Putamen (tissue), 1 donor: ENCODE measurements around the gene TCF7L2.

Experiments
- DNase-seq: peaks from one replicate; pipeline ENCODE4 v3.0.0-alpha.2; 2016; ENCODE audit warnings: low spot score

The TCF7L2 gene

DNA sequence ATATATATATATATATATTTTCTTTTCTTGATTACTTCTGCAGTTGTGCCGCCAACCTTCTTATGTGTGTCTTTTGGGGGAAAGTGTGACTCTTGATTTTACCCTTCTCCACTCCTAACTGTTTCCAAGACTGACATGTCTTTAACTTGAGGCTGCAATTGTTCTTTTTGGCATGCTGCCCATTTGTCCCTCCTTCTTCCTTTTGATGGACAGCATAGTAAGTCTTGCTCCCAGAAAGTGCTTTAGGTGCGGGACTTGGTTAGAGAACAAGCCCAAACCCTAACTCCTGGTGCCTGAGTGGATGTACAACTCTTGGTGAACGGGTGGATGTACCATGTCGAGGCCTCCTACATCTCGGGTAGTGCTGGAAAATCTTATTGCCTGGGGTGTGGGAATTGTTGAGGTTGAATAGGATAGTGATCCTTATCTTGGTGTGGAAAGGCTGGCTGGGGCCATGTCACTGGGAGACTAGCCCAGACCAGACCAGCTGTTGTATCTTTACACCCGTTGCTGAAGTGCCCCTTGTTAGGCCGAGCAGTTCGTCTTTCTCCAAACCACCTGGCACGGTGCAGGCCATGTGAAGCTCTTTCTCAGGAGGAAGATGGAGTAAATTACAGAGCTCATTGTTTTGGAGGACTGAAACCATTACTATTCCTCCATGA is 16.3 kb downstream of the TCF7L2 start:
- no peak for DNase-seq

DNA sequence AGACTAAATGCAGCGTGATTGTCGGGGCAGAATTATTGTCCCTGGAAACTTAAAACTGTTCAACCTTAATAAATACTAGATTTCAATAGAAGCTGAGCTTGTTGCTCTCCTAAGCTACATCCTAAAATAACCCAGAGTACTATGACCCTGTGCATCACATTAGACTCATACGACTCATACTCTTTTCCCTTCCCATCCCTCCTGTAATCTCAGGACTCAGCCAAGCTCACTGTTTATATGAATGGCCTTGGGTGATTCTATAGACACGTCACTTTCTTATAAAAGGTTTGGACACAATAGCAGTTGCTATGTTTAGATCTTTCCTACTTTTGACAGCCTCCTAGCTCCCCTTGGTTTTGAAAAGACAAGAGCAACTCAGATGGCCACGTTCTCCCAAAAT is 17.2 kb downstream of the TCF7L2 start:
- DNase-seq: no peak

DNA sequence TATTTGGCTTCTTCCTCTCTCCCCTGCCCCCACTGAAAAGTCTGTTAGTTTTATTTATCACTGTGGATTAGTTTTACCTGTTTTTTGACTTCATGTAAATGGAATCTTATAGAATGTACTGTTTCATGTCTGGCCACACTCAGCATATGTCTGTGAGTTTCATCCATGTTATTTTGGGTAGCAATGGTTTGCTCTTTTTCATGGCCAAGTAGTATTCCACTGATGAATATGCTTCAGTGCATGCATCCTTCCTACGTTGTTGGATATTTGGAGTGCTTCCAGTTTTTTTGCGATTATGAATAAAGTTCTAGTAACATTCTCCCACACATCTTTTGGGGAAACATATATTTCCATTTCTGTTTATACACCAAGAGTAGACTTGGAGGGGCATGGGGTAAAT is 19.1 kb downstream of the TCF7L2 start:
- no peak for DNase-seq

DNA sequence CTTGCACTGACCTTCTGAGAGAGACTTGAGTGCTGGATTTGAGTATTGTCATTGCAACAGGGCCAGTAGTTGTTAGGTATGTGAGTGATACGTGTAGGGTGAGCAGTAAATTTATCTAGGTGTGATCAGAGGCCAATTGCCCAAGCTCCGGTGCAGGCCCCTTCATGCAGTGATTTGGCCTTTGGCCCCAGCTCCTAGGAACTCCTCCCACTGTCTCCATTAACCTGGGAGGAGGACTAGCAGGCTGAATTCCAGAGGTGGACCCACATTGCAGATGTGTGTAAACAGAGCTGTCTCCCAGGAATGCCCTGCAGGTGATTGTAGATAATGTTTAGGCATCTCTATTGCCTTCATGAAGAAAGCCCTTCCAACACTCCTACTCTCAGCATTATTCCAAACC is 19.5 kb downstream of the TCF7L2 start:
- no peak for DNase-seq

DNA sequence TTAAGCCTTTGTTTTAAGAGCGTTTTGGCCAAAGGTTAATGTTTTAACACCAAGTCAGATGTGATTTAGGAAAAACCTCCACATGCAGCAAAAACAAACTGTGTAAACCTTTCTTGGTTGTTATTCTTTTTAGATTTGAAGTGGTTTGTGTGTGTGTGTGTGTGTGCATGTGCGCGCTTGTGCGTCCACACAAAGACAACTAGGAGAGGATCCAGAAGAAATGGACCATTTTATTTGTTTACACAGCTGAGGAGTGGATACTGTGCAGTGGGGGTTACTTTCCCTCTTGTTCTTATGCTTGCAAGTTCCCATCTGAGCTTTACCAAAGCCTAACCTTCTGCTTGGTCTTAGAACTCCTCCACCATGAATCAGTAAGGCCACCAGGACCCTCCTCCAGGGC is 20.0 kb downstream of the TCF7L2 start:
- DNase-seq: no peak

DNA sequence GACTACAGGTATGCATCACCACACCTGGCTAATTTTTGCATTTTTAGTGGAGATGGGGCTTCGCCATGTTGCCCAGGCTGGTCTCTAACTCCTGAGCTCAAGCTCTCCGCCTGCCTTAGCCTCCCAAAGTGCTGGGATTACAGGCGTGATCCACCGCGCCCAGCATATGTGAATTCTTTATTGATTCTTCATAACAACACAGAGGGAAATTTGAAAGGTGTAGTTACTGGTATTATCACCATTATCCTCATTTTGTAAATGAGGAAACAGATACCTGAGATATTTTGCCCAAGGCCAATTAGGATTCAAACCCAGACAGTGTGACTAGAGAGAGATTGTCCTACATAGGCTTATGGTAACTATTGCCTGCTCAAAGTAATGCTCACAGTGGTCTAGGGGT is 22.6 kb downstream of the TCF7L2 start:
- DNase-seq: no peak

DNA sequence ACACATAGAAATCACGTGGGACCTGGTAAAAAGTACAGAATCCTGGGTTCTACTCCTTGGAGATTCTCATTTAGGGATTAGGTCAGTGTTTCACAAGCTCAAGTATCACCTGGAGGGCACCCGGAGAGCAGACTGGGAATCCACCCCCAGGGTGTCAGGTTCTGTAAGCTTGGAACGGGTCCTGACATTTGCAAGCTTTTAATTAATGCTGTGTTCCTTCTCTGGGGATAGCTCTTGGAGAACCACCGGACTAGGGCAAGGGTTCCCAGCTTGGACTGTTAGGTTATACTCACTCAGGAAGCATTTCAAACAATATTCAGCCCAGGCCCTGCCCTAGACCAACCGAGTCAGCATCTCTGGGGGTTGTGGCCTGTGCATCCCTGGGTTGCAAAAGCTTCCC is 23.0 kb downstream of the TCF7L2 start:
- DNase-seq: no peak

DNA sequence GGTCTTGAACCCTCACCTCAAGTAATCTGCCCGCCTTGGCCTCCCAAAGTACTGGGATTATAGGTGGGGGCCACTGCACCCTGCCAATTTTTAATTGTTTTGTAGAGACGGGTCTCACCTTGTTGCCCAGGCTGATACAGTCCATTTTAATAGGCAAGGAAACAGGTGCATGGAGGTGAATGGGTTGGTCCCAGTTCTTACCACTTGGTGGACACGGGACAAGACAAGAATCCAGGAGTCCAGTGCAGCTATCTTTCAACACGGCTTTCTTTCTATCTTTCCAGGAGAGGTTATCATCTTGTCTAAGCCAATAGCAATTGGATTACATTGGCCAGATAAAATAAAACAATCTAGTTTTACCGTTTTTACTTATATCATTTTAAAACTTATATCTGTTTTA is 23.8 kb downstream of the TCF7L2 start:
- DNase-seq: no peak

DNA sequence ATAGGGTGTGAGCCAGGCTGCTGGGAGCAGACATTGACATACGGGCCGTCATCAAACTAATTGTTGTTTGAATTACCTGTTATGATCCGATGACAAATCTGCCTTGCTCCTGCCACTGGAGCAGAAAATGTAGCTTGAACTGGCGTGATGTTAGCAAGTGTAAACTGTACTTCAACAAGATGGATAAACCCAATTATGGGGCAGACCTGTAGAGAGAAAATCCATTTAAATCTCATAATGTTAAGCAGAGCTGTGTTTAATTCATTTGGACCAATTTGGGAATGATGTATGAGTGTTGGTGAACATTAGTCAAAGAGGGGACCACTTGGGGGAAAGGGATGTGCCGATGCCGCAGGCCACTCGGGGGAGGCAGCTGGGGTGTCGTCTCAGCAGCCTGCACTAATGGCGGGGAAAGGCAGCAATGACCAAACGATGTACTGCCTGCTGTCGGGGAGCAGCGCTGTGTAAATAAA is 27.4 kb downstream of the TCF7L2 start:
- DNase-seq: no peak

DNA sequence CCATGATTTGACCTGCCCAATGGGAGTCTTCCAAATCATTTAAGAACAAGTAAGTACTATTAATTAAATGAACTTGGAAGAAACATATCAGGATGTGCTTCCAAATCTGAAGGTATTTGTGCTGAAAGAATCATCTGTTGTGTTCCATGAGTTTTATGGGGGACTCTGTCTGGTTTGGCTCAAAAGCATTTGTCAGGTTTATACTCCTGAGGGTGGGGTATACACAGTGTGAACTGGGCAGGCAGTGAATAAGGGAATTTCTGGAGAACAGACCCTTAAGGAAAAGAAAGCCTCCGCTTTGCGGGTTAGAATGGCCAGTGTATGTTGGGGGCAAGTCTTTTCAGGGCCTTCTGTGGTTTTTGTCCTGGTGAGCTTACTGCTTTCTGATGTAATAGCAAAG is 29.9 kb downstream of the TCF7L2 start:
- no peak for DNase-seq

DNA sequence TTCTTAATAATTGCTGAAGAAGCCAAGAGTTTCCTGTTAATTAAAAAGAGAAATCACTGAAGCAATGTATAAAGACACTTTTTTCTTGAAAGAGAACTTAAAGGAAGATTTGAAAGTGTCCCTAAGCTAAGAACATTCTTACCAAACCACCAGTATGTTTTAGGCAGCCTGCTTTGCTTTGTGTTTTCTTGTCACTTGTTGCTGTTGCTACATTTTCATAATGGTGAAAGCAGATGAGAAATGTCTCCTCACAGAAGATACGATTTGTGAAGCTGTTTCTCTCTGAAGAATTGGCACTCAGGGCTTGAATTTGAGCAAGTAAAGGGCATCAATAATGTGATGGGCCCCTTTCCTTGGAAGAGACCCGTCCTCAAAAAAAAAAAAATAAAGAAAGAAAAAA is 30.9 kb downstream of the TCF7L2 start:
- no peak for DNase-seq

DNA sequence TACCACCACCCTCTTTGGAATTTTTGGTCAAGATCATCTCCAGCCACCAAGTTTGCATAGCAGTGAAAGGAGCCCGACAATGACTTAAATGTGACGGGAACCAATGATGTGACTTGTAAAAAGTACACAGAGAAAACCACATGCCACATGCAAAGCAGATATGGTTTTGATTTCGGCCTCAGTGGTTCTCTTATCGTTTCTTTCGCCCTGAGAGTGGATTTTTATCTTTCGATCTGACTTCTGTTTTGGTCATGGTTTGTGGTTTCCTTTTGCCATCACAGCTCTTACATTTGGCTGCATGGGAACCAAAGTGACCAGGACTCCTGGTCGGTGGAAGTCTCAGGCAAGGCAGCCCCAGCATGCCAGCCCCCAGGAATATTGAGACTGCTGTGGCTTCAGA is 31.5 kb downstream of the TCF7L2 start:
- DNase-seq: no peak

DNA sequence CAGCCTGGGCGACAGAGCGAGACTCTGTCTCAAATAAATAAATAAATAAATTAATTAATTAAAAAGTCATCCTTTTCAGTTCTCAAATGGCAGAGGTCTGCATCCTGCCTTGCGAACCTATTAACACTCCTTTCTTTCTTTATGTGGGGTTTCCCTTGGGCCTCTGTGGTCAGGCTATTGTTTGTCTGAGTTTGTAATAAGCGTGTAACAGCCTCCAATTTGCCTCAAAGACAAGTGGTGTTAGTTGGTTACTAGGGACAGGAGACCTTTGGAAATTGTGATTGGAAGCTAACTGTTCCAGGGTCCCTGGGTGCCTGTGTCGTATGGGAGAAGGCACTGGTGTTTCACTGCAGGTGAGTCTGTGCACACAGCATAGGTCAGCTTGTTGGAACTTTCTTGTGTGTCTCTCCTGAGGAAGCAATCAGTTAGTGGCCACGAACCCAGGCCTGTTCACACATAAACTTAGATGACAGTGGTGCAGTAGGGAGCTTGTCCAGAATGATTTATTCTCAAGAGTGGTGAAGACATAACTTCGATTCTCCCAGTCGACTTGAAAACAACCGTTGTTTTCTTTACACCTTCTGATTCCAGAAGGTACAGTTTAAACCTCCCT is 33.5 kb downstream of the TCF7L2 start:
- no peak for DNase-seq

DNA sequence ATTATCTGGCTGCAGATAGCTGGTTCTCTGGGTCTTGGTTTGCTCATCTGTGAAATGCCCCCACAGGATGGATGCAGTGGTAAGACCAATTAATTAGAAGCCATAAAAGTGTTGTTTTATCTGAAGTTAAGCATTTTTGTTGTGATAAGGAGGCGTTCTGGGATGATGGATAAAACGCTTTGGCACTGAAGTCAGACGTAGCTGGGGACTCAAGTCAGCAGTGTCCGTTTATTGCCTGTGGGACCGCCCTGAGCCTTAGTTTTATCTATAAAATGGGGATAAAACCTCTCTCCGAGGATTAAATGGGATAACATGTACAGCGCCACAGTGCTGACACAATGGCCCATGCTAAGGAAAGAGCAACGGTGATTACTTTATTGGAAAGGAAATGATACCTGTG is 34.7 kb downstream of the TCF7L2 start:
- DNase-seq: no peak

DNA sequence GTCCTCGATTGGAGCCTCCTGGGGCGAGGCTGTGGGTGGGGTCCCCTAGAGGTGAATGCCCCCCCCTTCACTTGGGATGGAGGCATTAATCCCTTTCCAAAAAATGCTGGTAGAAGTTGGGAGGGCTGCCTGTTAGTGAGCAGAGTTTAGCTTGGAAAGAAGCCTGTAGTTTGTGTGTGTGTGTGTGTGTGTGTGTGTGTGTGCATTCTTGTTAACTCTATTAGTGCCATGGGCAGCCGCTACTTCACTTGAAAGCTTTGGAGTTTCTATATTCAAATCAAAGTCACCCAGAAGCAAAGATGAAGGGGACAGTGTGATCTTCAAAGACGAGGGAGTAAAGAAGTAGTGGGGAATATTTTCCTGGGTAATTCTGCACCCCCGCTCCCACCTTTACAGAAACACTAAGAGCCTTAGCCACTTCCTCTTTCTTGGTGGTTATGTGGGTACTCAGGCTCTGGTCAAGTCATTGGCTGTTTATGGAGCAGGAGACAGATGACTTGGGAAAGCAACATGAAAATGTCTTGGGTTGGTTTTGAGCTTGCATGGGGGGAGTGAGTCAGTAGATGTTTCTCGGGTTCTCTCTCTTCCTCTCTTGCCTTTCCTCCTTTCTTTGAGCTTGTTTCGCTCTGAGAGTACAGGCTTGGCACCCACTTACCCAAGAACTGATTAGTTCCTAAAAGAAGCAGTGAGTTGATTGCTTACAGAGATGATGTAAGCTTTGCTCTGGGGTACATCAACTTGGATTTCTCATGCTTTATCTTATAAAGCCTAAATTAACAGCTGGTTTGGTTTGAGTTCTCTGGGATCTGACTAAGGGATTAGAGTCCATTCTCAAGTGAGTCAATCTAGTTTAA is 35.9 kb downstream of the TCF7L2 start:
- no peak for DNase-seq

DNA sequence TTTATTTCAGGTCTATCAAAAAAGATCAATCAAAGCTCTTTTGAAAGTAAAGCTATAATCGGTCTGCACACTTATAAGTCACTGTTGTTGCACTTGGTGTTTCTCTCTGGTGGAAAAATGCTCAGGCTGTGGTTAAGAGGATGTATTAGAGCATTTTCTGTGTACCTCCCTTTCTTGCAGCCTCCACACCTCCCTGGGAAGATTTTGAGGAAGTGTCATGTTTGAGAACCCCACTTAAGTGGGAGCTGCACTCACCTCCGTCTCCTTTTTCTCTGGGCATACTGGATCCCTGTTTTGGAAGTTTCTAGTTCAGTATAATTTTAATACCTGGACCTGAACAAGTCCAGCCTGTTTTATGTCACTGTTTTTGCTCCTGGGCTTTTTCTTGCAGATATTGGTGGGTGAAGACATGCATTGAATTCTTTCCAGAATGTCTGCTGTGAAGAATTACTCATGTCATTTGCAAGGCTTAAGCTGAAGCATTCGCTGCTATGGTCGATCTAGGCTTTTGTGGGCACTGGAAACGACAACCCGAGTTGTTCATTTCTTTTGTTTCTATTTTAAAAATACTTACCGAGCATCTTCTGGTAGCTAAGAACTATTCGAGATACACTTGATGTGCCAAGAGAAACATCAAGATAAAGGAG is 36.6 kb downstream of the TCF7L2 start:
- DNase-seq: no peak

DNA sequence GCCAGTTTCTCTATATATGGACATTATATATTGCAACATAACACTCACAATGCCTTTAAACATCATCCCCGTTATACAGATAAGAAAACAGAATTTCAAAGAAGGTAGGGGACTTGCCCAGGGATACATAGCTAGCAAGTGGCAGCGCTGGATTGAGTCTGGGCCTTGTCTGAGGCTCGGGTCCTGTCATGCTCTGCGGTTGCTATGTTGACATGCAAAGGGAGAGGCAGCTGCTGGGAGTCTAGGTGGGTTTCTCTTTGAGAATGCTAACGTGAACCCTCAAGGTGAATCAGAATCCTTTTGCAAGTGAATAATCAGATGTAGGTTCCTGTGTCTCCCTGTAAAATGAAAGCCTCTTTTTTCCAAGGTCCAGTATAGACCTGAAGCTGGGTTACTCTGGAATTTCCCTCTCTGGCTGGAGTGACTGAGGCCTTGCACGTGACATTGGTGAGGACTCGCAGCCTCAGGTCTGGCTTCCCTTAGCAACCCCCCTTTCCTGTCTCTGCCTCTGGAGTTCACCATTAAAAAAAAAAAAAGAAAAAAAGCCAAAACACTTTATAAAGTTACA is 38.9 kb downstream of the TCF7L2 start:
- DNase-seq: no peak

DNA sequence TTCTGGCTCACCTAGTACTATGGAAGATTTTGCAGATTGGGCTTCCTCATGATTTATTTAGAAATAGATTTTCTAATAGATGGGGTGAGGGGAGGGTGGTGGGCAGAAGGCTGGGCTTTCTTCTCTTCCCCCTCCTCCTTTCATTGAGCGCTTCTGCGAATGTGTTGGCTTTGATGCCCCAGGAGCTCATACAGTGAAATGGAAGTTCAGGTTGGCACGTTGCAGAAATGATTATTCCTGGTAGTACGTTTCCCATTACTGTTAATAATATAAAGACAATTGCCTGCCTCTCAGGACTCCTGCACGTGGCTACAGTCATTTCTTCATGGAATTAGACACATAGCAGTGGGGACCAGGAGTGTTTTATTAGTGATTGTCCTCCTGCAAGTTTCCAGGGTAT is 39.8 kb downstream of the TCF7L2 start:
- DNase-seq: no peak

DNA sequence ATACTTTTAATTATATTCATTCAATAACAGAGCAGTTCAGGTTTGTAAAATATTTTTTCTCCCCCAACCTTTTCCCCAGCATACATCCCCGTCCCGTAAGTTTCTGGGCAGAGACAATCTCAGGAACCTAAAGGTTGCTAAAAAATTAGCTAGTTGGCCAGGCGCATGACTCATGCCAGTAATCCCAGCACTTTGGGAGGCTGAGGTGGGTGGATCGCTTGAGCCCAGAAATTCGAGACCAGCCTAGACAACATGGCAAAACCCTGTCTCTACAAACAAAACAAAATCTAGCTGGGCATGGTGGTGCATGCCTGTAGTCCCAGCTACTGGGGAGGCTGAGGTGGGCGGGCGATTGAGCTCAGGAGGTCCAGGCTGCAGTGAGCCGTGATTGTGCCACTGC is 40.2 kb downstream of the TCF7L2 start:
- DNase-seq: no peak

DNA sequence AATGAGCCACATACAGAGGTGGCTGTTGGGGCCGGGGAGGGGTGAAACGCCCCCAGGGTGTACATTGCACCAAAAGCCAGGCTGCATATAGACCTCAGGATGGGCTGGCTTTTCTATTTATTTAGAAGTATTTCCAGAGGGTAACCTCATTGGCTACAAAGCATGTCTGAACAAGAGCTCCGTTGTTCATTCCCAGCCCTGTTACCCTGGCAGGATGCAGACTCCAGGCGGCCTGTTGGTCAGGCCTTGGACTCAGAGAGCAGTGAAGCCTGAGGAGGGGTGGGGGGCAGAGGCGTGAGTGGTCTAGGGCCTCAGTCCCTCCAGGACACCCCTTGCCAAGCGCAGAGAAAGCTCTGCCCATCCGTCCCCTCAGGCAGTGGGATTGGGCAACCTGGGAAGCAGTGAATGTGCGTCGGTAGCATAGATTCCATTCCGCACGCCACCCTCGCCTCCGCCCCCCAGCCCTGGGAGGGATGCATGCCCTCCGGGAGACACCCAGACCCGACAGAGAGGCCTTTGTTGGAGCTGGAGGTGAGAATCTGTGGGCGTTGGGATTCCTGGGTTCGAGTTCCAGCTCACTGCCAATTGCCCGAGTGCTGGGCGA is 41.9 kb downstream of the TCF7L2 start:
- DNase-seq: peak; percentile 38

DNA sequence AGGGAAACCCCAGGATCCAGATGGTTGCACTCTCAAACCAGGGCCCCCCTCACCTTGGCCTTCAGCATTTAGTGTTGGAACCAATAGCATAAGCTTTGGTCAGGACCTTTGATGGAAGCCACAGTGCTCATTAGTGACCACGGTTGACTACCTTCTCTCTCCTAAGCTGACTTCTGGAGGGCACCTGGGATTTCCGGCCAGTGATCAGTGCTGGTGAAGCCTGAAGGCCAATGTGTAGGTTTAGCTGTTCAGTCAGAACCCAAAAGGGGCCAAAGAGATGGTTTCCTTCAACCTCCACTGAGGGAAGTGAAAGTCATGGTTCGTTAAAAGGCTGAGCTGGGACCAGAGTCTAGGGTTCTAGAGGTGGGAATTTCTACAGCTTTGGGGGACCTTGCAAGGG is 46.4 kb downstream of the TCF7L2 start:
- DNase-seq: no peak

DNA sequence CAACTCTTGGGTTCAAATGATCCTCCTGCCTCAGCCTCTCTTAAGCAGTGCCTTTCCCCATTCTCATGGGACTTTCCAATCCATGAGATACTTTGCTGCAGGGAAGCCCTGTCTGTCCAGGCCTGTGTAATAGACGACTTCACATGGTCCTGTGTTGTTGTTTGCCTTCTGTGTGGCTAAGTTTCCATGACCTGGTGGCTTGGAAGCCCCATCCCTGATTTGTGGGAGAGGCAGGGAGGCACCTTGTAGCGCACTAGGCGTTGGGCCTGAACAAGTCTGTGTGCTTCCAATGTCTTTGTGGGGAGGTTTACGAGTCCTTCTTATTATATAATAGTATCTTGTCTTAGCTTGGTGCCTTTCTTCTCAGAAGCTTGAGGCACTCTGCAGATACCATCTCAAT is 49.1 kb downstream of the TCF7L2 start:
- DNase-seq: no peak
